ENCODE data around the gene CTNNA1.

Gene CTNNA1

DNA sequence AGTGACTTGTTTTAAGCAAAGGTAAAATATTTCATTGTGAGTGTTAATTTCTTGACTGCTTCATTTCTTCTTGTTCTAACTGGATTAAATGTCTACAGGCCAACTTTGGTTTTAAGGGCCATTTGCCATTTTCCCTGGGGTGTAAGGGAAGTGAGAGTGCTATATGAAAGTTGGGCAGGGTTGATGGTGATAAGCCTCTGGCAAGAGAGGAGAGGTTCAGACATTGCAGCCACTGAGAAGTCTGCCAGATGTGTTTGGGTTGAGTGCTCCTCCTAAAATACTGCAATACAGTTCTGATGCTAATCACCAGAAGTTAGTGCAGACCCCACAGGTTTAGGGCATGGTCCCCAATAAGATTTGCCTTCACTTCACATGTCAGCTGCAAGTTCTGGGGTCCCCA, 136.8 kb downstream of the CTNNA1 start:
- TF ChIP-seq ZNF274 (IDR thresholded peaks at IDR 0.05; ENCODE audit: low read depth, low read length) = no peak
- no peak overlapping the region for H3K4me3 ChIP-seq (ENCODE audit: low read length)

DNA sequence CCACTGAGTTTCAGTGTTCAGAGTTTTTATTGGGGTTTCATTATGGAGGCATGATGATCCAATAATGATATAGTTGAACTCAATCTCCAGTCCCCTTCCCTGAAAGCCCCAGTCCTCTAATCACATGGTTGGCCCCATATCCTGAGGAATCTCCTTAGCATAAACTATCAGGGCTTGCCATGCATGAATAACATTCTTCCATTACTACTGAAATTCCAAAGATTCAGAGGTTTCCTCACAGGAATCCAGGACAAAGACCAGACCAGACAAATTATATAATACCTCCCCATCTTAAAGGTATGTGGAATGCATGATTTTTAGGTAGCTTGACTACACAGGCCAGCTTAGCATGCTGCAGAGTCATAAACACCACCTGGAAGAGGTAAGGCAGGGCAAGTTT, 137.4 kb downstream of the CTNNA1 start:
- TF ChIP-seq ZNF274 (IDR thresholded peaks at IDR 0.05; ENCODE audit: low read depth, low read length) = no peak
- H3K4me3 ChIP-seq (ENCODE audit: low read length) = no peak overlapping the region

DNA sequence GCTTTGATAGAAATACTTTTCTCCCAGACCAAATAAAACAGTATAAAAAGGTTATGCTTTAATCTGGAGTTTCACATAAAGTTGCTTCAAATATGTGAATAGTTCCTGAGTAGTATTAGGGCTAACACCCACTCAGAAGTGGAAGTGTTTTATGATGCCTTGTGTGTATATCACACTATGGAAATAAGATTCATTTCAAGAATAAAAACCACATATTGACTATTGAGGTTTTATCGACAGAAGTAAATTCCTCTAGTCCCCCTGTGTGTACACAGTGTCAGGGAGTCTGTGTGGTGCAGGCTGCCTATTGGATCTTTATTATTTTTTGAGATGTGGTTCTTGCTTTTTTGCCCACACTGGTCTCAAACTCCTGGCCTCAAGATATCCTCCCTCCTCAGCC, 142.7 kb downstream of the CTNNA1 start:
- H3K4me3 ChIP-seq (ENCODE audit: low read length) = no peak overlapping the region
- no peak for TF ChIP-seq ZNF274 (IDR thresholded peaks at IDR 0.05; ENCODE audit: low read depth, low read length)

DNA sequence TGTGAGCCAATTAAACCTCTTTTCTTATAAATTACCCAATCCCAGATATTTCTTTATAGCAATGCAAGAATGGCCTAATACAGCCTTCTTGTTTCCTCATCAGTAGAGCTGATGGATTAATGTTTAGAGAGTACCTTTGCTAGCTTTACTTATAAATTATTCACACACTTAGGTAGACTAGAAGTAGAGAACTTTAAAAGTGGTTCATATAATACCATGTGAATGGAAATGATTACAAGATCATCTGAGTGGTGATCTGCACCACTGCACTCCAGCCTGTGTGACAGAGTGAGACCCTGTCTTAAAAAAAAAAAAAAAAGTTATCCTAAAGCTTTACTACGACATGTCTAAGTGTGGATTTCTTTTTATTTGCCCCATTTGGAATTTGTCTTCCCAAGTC, 145.1 kb downstream of the CTNNA1 start:
- H3K4me3 ChIP-seq (ENCODE audit: low read length) = no peak overlapping the region
- no peak for TF ChIP-seq ZNF274 (IDR thresholded peaks at IDR 0.05; ENCODE audit: low read depth, low read length)

DNA sequence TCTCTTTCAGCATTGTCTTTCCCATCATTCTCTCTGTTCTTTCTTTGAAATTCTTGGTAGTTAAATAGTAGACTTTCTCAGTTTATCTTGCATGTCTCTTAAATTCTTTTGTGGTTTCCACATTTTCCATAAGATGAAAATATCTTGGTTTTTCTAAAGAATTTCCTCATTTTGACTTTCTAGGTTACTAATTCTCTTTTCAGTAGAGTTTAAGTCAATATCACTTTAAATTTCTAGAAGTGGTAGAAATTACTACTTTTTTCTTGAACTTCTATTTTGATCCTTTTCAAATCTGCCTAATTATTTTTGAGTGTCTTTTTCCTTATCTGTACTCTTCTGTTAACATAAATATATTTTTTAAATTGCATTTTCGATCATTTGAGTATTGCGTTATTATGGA, 145.5 kb downstream of the CTNNA1 start:
- H3K4me3 ChIP-seq (ENCODE audit: low read length) = no peak overlapping the region
- no peak for TF ChIP-seq ZNF274 (IDR thresholded peaks at IDR 0.05; ENCODE audit: low read depth, low read length)

DNA sequence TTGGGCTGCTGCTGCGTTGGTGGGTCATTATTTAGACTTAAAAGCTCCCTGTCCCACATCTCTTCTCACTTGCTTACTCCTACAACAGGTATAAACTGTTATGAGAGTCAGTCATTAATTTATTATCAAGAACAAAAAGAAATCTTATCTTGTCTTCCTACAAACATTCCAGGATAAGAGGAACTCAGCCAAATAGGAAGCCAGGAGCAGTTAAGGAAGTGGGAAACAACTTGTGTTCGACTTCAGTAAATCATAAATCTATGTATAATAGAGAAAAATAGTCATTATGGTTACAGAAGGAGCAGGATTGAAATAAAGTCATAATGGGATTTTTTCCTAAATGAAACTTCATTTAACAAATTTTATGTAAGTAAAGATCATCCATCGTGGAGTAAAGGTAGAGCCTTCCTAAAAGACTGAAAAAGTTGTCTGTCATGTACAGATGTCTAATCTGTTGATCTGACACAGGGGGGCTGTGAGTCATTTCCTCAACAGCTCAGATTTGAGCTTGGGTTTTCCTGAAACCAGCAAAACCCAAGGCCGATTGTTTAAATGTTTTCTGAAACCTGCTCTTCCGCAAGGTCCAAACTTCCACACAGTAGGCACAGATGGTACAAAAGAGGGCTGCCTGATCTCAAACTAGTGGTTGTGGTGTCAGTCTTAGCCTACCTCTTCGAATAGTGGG, 147.2 kb downstream of the CTNNA1 start:
- H3K4me3 ChIP-seq (ENCODE audit: low read length) = no peak overlapping the region

DNA sequence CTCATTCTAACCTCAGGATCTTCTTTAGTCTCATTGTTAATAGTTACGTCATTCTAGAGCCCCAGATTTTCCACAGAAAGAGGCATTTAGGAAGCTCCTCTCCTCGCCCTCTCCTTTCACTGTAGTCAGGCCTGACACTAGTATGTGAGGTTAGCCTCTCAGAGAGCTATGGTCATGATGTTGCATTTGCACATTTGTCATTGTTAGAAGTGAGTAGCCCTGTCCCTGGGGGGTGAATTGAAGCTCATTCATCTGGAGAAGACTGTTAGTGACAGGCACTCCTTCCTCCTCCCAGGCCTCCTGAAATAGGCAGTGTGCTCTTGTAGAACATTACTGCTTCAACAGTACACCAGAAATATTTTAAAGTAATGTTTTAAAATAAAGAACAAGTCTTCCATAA, 148.5 kb downstream of the CTNNA1 start:
- no peak for TF ChIP-seq ZNF274 (IDR thresholded peaks at IDR 0.05; ENCODE audit: low read depth, low read length)
- H3K4me3 ChIP-seq (ENCODE audit: low read length) = no peak overlapping the region

More for the DNA sequence above, 147.2 kb downstream of the CTNNA1 start:
- no peak for TF ChIP-seq ZNF274 (IDR thresholded peaks at IDR 0.05; ENCODE audit: low read depth, low read length)

DNA sequence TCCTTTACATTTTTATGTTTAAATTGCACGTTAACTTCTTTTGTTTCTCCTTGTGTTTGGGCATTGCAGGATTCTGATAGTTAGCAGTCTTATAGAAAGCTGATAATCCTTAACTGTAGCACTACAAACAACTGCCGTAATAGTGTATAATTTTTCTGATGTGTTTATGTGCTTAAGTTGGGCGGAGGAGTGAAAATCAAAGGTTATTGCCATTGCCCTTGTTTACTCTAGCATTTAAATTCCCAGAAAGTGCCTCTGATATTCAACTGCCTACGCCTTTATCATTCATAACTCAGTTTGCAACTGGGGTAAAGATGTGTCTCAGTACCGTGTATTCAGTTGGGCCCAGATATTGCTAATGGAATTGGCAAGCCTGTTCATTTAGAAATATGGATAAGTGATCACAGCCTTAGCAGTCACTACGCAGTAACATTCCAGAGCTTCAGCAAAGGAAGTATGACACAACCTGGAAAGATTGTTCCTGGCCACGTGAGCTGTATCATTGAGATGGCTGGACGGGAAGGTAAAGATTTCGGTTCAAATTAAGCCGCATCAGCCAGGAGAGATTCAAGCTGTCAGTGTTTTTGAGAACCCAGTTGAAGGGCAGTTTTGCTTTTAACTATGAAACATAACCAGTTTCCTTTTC, 150.0 kb downstream of the CTNNA1 start:
- no peak overlapping the region for H3K4me3 ChIP-seq (ENCODE audit: low read length)
- no peak for TF ChIP-seq ZNF274 (IDR thresholded peaks at IDR 0.05; ENCODE audit: low read depth, low read length)

DNA sequence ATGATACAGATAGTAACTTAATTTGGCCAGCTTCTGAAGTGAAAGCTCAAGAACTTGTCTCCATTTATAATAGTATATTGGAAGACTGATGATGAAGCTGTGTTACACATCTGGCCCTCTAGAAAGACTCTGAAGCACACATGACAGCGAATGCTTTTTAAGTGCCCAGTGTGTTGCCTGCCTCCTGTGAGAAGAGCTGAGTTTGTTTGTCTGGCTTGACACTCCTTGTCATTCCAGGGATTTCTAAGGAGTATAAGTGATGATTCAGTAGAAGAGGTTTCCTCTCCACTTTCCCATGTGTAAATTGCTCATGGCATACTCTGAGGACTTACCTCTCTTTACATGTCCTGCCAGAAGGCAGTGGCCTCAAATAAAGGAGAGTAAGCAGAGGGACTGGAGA, 152.3 kb downstream of the CTNNA1 start:
- no peak overlapping the region for H3K4me3 ChIP-seq (ENCODE audit: low read length)
- no peak for TF ChIP-seq ZNF274 (IDR thresholded peaks at IDR 0.05; ENCODE audit: low read depth, low read length)

DNA sequence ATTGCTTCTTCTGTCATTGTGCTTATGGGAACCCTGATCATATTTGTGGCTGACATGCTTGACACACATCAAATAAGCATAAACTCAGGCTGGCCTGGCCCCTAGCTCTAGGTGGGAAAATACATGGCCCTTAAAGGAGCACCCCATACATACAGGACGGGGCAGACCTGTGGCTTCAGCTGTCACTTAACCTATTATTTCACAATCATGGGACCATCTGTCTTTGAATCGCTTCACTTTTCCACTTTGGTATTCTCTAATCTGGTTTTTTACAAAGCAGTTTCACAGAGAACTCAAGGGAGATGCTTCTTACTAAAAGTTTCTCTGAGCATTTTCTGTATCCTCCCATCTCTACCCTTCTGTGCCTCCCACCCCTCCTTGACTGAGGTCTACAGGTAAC, 156.5 kb downstream of the CTNNA1 start:
- TF ChIP-seq ZNF274 (IDR thresholded peaks at IDR 0.05; ENCODE audit: low read depth, low read length) = no peak

DNA sequence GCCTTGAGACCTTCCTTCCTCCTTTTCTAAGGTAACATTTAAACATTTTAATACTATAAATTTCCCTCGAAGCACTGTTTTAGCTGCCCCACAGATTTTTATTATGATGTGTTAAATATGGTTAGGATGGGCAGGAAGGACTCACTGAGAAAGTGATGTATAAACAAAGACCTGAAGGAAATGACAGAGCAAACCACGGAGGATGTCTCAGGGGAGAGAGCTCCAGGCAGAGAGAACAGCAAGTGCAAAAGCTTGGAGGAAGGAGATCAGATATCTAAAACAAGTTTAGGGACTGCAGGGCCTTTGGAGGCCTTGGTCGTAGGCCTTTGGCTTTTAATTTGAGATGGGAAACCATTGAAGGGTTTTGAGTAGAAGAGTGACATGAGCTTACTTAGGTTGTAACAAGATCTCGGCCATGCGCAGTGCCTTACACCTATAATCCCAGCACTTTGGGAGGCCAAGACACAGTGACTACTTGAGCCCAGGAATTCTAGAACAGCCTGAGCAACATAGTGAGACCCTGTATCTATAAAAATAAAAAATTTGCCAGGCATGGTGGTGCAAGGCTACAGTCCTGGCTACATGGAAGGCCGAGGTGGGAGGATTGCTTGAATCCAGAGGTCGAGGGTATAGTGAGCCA, 157.4 kb downstream of the CTNNA1 start:
- no peak overlapping the region for H3K4me3 ChIP-seq (ENCODE audit: low read length)
- no peak for TF ChIP-seq ZNF274 (IDR thresholded peaks at IDR 0.05; ENCODE audit: low read depth, low read length)

More for the DNA sequence above, 156.5 kb downstream of the CTNNA1 start:
- no peak overlapping the region for H3K4me3 ChIP-seq (ENCODE audit: low read length)

DNA sequence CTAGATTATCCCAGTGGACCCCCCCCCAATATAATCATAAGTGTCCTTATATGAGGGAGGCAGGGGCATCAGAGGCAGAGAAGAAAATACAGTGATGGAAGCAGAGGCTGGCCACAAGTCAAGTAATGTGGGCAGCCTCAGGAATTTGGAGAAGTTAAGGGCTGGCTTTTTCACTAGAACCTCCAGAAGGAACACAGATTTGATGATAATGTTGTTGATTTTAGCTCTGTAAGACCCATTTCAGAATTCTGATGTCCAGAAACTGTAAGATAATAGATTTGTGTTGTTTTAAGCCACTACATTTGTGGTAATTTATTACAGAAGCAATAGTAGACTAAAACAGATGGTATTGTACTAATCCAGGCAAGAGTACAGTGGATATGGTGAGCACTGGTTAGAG, 158.2 kb downstream of the CTNNA1 start:
- no peak for TF ChIP-seq ZNF274 (IDR thresholded peaks at IDR 0.05; ENCODE audit: low read depth, low read length)
- H3K4me3 ChIP-seq (ENCODE audit: low read length) = no peak overlapping the region

DNA sequence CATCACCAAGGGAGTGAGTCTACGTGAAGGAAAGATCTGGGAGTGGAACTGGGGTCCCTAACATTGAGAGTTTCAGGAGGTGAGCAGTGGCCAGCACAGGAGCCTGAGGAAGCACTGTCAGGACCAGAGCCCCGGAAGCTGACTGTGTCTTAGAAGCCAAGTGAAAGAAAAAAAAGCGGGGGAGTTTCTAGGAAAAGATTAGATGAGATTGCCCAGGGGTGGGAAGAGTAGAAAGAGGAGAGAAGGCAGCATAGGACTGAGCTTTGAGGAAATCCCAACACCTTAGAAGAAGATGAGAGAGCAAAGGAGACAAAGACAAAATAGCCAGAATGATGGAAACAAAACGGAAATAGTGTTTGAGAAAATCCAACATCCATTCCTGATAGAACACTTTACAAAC, 158.9 kb downstream of the CTNNA1 start:
- no peak for TF ChIP-seq ZNF274 (IDR thresholded peaks at IDR 0.05; ENCODE audit: low read depth, low read length)
- H3K4me3 ChIP-seq (ENCODE audit: low read length) = no peak overlapping the region

DNA sequence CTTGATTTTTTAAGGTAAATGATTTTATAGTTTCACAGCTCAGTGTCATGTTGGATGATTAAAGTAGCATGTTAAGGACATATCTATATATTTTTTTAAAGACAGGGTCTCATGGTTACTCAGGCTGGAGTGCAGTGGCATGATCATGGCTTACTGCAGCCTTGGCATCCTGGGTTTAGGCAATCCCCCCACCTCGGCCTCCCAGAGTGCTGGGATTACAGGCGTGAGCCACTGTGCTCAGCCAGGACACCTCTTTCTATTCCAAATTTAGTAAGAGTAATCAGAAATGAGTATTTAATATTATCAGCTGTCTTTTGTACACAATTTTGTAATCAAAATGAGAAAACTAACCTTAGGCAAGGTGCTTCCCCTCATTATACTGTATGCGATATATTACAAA, 160.5 kb downstream of the CTNNA1 start:
- H3K4me3 ChIP-seq (ENCODE audit: low read length) = no peak overlapping the region
- no peak for TF ChIP-seq ZNF274 (IDR thresholded peaks at IDR 0.05; ENCODE audit: low read depth, low read length)

DNA sequence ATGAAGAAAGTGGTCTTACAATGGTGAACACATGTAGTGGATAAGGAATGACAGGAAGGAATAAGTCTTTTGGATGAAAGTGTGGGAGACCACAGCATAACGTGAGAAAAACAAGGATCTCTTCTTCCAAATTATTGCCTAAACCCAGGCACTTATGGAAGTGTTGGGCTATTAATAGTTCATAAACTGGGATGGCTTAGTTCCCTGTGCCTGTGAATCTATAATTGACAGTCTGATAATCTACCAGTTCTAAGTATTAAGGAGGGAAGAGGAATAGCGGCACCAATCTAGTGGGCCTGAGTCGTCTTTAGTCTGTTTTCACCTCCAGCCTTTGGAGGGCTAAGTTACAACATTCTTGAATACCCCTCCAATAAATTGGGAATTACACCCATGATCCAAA, 161.1 kb downstream of the CTNNA1 start:
- TF ChIP-seq ZNF274 (IDR thresholded peaks at IDR 0.05; ENCODE audit: low read depth, low read length) = no peak
- H3K4me3 ChIP-seq (ENCODE audit: low read length) = no peak overlapping the region
